Right lobe of liver (tissue), 6 donors: ENCODE results near the gene REPS2. TPM values are rescaled to one million over a fixed set of nuclear protein-coding genes. Genes with fewer than 3 reads are reported as not detected.

Experiments used
- ATAC-seq, 4 donors: fragments of 200-7000 bp; cut with Tn5 transposase; one replicate each; pipeline ENCODE4 v1.9.1; 2020; ENCODE audit warnings: mild to moderate bottlenecking in 4 of 4, moderate library complexity in 4 of 4
- DNase-seq, 3 donors: peaks; one replicate each; pipeline ENCODE4 v3.0.0-alpha.2; 2020
- H3K27ac ChIP-seq, 3 donors: fragments of 200-600 bp; one replicate each; pipeline ENCODE4 v1.8.0; 2022
- H3K27me3 ChIP-seq, 2 donors: fragments of 200-600 bp; one replicate each; pipeline ENCODE4 v1.8.0; 2022
- H3K36me3 ChIP-seq, 4 donors: fragments of 200-600 bp; sonication (generic) in 1 of 4; one replicate each; pipeline versions ENCODE4 v1.5.1 to v1.8.0; 2017 to 2022; ENCODE audit warnings: control low read depth in 1 of 4
- H3K4me1 ChIP-seq, 4 donors: fragments of 200-600 bp; sonication (generic) in 1 of 4; one replicate each; pipeline versions ENCODE4 v1.5.1 to v1.8.0; 2017 to 2022; ENCODE audit warnings: control low read depth in 1 of 4
- H3K4me3 ChIP-seq, 3 donors: fragments of 200-600 bp; one replicate each; pipeline ENCODE4 v1.8.0; 2022
- H3K9me3 ChIP-seq, 4 donors: fragments of 200-600 bp; sonication (generic) in 1 of 4; one replicate each; pipeline versions ENCODE4 v1.5.1 to v1.8.0; 2017 to 2022; ENCODE audit warnings: control low read depth in 1 of 4
- CTCF ChIP-seq, 4 donors: fragments of 200-600 bp in 3 of 4; fragments of 450-650 bp in 1 of 4; IDR thresholded peaks; one replicate each; pipeline versions ENCODE4 v1.5.1 to v1.8.0; 2016 to 2022; ENCODE audit warnings: antibody characterized with exemption in 4 of 4, mild to moderate bottlenecking in 2 of 4
- POLR2A ChIP-seq: fragments of 450-650 bp; IDR thresholded peaks from one replicate; pipeline ENCODE4 v1.6.1; 2017; ENCODE audit warnings: antibody characterized with exemption, mild to moderate bottlenecking
- WGBS: methylation state at CpG from one replicate; pipeline ENCODE4 v1.1.6; 2018; ENCODE audit warnings: low coverage, low lambda C conversion rate; ENCODE audit not compliant: insufficient coverage; ENCODE audit errors: missing lambda C conversion rate; 5-methylcytosine and 5-hydroxymethylcytosine counted together
- intact Hi-C, 2 donors: fragments of 100-400 bp; cut with DNase I; formaldehyde crosslinking; loops; one replicate each; pipeline versions ENCODE4 v1.11.2 to v1.14.1; 2022
- total RNA-seq, 6 experiments: library from RNA; depleted of rRNA in 2 of 6; stranded (reverse); fragments of >200 nt in 2 of 6; fragmentation: NEBNext Ultra II Directional in 3 of 6; extraction: Animal tissue kit (Norgen Biotek cat#: 25700) in 3 of 6; gene quantifications; one replicate each; pipeline versions ENCODE4 v1.1.0 to v1.2.4, GENCODE V29; 2016 to 2023
- donor health status: DM: no; HTN: yes; CAD: no.
- donor health status: DM: no; HTN: no; CAD: no.
- donor health status: DM: no; HTN: no; CAD: no.
- donor health status: DM: no; HTN: yes; CAD: no.
- donor health status: DM: no; HTN: yes; CAD: no.

Gene REPS2
- total RNA-seq, 6 experiments from 2014 or later, result 6.0 to 16.7 (median 13.1) TPM

- no peak overlapping the region for H3K4me3 ChIP-seq
- DNase-seq (no peak), ATAC-seq (no peak)
- H3K27ac ChIP-seq, result no peak overlapping the region
- WGBS, result 86% methylated on average over 3 of the region's 3 CpGs
- intact Hi-C loops, result no loop called here
- no peak for TF ChIP-seq POLR2A
- TF ChIP-seq CTCF (IDR thresholded peaks at IDR 0.05), result no peak
- no peaks in the 10 kb centered on the region for H3K36me3 ChIP-seq
- H3K27me3 ChIP-seq, result no peaks in the 10 kb centered on the region
- no peaks in the 10 kb centered on the region for H3K4me1 ChIP-seq
- H3K9me3 ChIP-seq, result no peaks in the 10 kb centered on the region
Observed at GRCh38 chrX:16923157-16923556, 23.3 kb upstream of the REPS2 start.

GRCh38 chrX:16924631-16925480 lies 21.6 kb upstream of the REPS2 start:
- WGBS, result 82% methylated on average over 1 of the region's 1 CpG
- Histone ChIP-seq H3K4me1 (no peaks in the 10 kb centered on the region), H3K4me3 (no peak overlapping the region), H3K27ac (no peak overlapping the region), H3K9me3 (no peaks in the 10 kb centered on the region), H3K36me3 (no peaks in the 10 kb centered on the region), H3K27me3 (no peaks in the 10 kb centered on the region)
- TF ChIP-seq POLR2A, result no peak
- TF ChIP-seq CTCF (IDR thresholded peaks at IDR 0.05), result no peak
- no peak for DNase-seq
- ATAC-seq, result no peak
- intact Hi-C loops, result no loop called here

- Histone ChIP-seq H3K27me3 (no peaks in the 10 kb centered on the region), H3K4me1 (no peaks in the 10 kb centered on the region), H3K36me3 (no peaks in the 10 kb centered on the region), H3K9me3 (no peaks in the 10 kb centered on the region), H3K4me3 (no peak overlapping the region), H3K27ac (no peak overlapping the region)
- DNase-seq, result no peak
- no peak for ATAC-seq
- intact Hi-C loops, result no loop called here
- no peak for TF ChIP-seq POLR2A
- TF ChIP-seq CTCF (IDR thresholded peaks at IDR 0.05), result no peak
- WGBS, result 48% methylated on average over 5 of the region's 6 CpGs
Observed at GRCh38 chrX:16930392-16930791, 16.1 kb upstream of the REPS2 start.

GRCh38 chrX:16931371-16931770 lies 15.1 kb upstream of the REPS2 start:
- H3K4me1 ChIP-seq, result no peaks in the 10 kb centered on the region
- TF ChIP-seq CTCF (IDR thresholded peaks at IDR 0.05) (no peak), POLR2A (no peak)
- H3K27me3 ChIP-seq, result no peaks in the 10 kb centered on the region
- 22% methylated on average over 3 of the region's 3 CpGs for WGBS
- no peak for DNase-seq
- no peak overlapping the region for H3K4me3 ChIP-seq
- no peaks in the 10 kb centered on the region for H3K9me3 ChIP-seq
- no peak for ATAC-seq
- intact Hi-C loops, result no loop called here
- H3K36me3 ChIP-seq, result no peaks in the 10 kb centered on the region
- H3K27ac ChIP-seq, result no peak overlapping the region
